ENCODE measurements around the gene ZEB2. TPM values are rescaled to one million over a fixed set of nuclear protein-coding genes. Genes with fewer than 3 reads are reported as not detected.
A peak's percentile ranks its signal among the peaks of the same experiment; 100 is the strongest.

ZEB2 gene
- total RNA-seq, 6 donors from 2014 or later = 104 to 237 (median 148) TPM

DNA sequence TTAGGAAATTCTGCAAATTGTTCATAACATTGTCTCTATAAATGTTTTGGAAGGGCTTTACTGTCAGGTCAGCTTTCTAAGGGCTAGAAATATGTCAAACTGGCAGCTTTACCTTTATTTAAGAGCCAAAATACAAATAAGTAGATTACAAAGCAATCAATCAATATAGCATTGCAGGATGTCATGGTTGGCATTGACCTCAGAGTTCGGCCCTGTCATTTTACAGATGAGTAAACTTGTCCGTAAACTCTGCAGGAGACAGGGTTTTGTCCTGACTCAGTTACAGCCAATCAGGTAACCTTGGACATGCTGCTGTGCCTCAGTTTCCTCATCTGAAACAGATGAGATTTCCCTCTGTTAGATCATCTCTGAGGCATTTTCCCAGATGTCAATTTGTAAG is 25.9 kb upstream of the ZEB2 start:
- Histone ChIP-seq H3K9me3 (no peaks in the 10 kb centered on the region), H3K4me1 (peaks cover 0 to 3% (median 0%) of the 10 kb centered on the region in 4 donors)
- WGBS, 2 donors = 85 to 92% methylated on average over 2 of the region's 2 CpGs

DNA sequence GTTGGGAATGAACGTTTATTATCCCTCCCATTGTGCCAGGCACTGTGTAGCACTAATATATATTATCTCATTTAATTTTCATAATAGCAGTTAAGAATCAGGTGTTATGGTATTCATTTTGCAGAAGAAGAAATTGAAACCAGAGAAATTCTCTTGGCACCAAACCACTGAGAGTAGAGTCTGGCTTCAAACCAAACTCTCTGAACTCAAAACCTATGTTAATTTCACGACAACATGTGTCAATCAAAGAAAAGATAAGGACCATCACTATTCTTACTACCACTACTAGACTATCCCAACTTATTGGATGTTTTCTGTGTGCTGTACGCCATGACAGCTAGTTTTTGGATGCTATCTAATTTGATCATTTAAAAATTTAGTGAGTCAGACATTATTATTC is 24.1 kb upstream of the ZEB2 start:
- Histone ChIP-seq H3K4me3 (no peak overlapping the region), H3K9me3 (no peaks in the 10 kb centered on the region), H3K27me3 (no peaks in the 10 kb centered on the region), H3K4me1 (peaks cover 0 to 3% (median 0%) of the 10 kb centered on the region in 4 donors), H3K27ac (no peak overlapping the region), H3K36me3 (no peaks in the 10 kb centered on the region)
- ATAC-seq (ENCODE audit: low FRiP score in 2 of 2) (no peak), DNase-seq (no peak)
- WGBS, 2 donors = 92% methylated on average over 3 of the region's 3 CpGs
- TF ChIP-seq EP300 (IDR thresholded peaks at IDR 0.05) (no peak), POLR2A (IDR thresholded peaks at IDR 0.05) (no peak), POLR2AphosphoS5 (IDR thresholded peaks at IDR 0.05) (no peak)
- TF ChIP-seq, protein P1, sequence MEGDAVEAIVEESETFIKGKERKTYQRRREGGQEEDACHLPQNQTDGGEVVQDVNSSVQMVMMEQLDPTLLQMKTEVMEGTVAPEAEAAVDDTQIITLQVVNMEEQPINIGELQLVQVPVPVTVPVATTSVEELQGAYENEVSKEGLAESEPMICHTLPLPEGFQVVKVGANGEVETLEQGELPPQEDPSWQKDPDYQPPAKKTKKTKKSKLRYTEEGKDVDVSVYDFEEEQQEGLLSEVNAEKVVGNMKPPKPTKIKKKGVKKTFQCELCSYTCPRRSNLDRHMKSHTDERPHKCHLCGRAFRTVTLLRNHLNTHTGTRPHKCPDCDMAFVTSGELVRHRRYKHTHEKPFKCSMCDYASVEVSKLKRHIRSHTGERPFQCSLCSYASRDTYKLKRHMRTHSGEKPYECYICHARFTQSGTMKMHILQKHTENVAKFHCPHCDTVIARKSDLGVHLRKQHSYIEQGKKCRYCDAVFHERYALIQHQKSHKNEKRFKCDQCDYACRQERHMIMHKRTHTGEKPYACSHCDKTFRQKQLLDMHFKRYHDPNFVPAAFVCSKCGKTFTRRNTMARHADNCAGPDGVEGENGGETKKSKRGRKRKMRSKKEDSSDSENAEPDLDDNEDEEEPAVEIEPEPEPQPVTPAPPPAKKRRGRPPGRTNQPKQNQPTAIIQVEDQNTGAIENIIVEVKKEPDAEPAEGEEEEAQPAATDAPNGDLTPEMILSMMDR (IDR thresholded peaks at IDR 0.05) = no peak

More for the DNA sequence above, 25.9 kb upstream of the ZEB2 start:
- no peak for DNase-seq
- H3K4me3 ChIP-seq = no peak overlapping the region
- no peak overlapping the region for H3K27ac ChIP-seq
- no peaks in the 10 kb centered on the region for H3K27me3 ChIP-seq
- ATAC-seq (ENCODE audit: low FRiP score in 2 of 2) = no peak
- TF ChIP-seq, protein P1 (IDR thresholded peaks at IDR 0.05) = no peak
- TF ChIP-seq EP300 (IDR thresholded peaks at IDR 0.05) = no peak
- TF ChIP-seq POLR2AphosphoS5 (IDR thresholded peaks at IDR 0.05) = no peak
- TF ChIP-seq POLR2A (IDR thresholded peaks at IDR 0.05) = no peak
- H3K36me3 ChIP-seq = no peaks in the 10 kb centered on the region

DNA sequence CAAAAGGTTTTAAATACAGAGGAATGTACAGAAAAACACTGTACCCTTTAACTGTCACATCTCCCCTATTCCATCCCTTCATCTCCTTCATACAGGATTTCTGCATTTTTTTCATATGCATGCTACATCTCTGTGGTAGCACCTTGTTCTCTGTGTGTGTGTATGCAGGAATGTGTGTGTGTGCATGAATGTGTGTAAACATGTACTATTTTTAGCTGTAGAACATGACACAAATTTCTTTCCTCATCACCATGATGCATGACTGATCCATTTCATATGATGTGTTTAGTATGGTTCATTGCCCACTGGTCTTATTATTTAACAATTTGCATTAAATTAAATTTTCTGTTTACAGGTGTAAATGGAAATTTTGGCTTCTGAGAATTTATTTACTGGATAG is 21.5 kb upstream of the ZEB2 start:
- Histone ChIP-seq H3K9me3 (no peaks in the 10 kb centered on the region), H3K36me3 (no peaks in the 10 kb centered on the region), H3K27ac (no peak overlapping the region), H3K4me3 (no peak overlapping the region), H3K27me3 (no peaks in the 10 kb centered on the region), H3K4me1 (no peaks in the 10 kb centered on the region)
- no peak for DNase-seq
- ATAC-seq (ENCODE audit: low FRiP score in 2 of 2) = no peak
- TF ChIP-seq EP300 (IDR thresholded peaks at IDR 0.05) (no peak), POLR2A (IDR thresholded peaks at IDR 0.05) (no peak), POLR2AphosphoS5 (IDR thresholded peaks at IDR 0.05) (no peak)
- TF ChIP-seq, protein P1 (IDR thresholded peaks at IDR 0.05) = no peak

DNA sequence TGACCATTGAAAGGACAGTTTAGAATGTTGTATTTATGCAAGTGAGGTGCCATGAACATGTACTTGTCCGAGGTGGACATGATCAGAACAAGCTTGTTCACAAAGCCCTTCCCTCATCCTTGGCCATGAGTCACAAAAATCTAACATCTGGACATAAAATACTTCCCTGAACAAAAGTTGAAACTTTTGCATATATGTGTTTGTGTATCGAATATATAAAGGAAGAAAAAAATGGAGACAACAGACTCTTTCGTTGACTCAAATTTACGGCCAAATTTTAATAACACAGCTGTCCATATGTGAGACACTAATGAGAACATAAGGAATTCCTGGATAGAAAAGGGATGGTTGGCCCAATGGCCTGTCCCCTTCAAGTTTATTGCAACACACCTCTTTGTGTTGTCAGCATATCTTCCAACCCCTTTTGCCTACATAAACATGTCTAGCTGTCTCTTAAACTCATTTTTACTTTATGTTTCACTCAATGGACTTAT is 19.4 kb upstream of the ZEB2 start:
- TF ChIP-seq, protein P1 (IDR thresholded peaks at IDR 0.05) = no peak
- TF ChIP-seq EP300 (IDR thresholded peaks at IDR 0.05) (peak in 2 of 4 donors; percentile 66 to 68), POLR2AphosphoS5 (IDR thresholded peaks at IDR 0.05) (peak; percentile 48 to 53)
- no peak overlapping the region for H3K27ac ChIP-seq
- no peak for ATAC-seq (ENCODE audit: low FRiP score in 2 of 2)
- no peaks in the 10 kb centered on the region for H3K9me3 ChIP-seq
- no peak for DNase-seq
- no peak overlapping the region for H3K4me3 ChIP-seq
- no peaks in the 10 kb centered on the region for H3K4me1 ChIP-seq
- no peaks in the 10 kb centered on the region for H3K27me3 ChIP-seq
- no peaks in the 10 kb centered on the region for H3K36me3 ChIP-seq
- WGBS, 2 donors = 81 to 88% methylated on average over 4 of the region's 4 CpGs

DNA sequence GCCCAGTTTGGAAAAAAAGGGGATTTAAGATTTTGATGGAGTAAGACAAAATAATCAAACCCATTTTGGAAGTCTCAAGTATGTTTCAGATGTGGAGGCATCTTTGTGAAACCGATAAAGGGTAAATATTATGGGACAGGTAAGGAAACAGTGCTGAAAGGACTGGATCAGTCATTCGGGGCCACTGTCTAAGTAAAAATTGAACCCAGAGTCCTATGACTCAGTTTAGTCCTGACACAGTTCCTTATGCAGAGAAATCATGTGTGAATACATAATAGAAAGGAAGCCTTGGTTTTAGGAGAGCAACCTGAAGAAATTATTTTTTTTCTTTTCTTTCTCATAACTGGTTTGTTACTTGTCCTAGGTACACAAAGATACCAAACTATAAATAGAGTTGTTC is 15.4 kb upstream of the ZEB2 start:
- Histone ChIP-seq H3K9me3 (no peaks in the 10 kb centered on the region), H3K4me3 (no peak overlapping the region), H3K36me3 (no peaks in the 10 kb centered on the region), H3K4me1 (peaks cover 0 to 4% (median 0%) of the 10 kb centered on the region in 4 donors), H3K27me3 (no peaks in the 10 kb centered on the region), H3K27ac (no peak overlapping the region)
- TF ChIP-seq EP300 (IDR thresholded peaks at IDR 0.05) (no peak), POLR2A (IDR thresholded peaks at IDR 0.05) (no peak), POLR2AphosphoS5 (IDR thresholded peaks at IDR 0.05) (no peak)
- TF ChIP-seq, protein P1 (IDR thresholded peaks at IDR 0.05) = no peak
- DNase-seq = no peak
- 90 to 96% methylated on average over 2 of the region's 2 CpGs for WGBS, 2 donors
- ATAC-seq (ENCODE audit: low FRiP score in 2 of 2) = no peak
